ENCODE measurements around the gene MTRR.
A peak's percentile ranks its signal among the peaks of the same experiment; 100 is the strongest.

Gene MTRR

DNA sequence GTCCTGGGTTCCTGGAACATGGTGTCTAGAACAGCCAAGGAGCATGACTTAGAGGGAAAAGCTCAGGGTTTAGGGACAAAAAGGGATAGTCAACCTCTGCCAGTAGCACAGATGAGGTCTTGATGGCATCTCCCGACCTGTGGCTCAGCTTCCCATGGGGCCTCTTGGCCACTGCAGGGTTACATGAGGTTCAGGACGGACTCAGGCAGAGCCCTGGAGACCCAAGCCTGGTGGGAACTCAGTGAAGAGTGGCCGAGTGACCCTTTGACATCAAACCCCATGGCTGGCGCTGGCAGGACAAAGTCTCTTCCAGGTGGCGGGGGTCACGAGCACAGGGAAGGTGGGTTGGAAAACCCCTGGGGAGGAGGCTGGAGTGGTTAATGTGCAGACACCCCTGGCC is 57.8 kb downstream of the MTRR start:
- Histone ChIP-seq H4K20me1 (ENCODE audit: insufficient read depth, low read length) (no peaks in the 10 kb centered on the region), H3K4me2 (ENCODE audit: low read length) (no peak overlapping the region), H2AFZ (ENCODE audit: low read depth, low read length) (no peak overlapping the region), H3K36me3 (replicated peaks; ENCODE audit: low read depth, low read length) (no peaks in the 10 kb centered on the region), H3K9ac (ENCODE audit: low read length) (no peak overlapping the region), H3K9me3 (ENCODE audit: insufficient read depth, low read length) (no peaks in the 10 kb centered on the region), H3K4me3 (ENCODE audit: low read length) (no peak overlapping the region), H3K27me3 (ENCODE audit: low read depth, low read length) (no peaks in the 10 kb centered on the region), H3K79me2 (ENCODE audit: low read length) (no peaks in the 10 kb centered on the region), H3K4me1 (ENCODE audit: low read length) (no peaks in the 10 kb centered on the region), H3K27ac (ENCODE audit: low read length) (no peak overlapping the region)
- TF ChIP-seq, protein P1, sequence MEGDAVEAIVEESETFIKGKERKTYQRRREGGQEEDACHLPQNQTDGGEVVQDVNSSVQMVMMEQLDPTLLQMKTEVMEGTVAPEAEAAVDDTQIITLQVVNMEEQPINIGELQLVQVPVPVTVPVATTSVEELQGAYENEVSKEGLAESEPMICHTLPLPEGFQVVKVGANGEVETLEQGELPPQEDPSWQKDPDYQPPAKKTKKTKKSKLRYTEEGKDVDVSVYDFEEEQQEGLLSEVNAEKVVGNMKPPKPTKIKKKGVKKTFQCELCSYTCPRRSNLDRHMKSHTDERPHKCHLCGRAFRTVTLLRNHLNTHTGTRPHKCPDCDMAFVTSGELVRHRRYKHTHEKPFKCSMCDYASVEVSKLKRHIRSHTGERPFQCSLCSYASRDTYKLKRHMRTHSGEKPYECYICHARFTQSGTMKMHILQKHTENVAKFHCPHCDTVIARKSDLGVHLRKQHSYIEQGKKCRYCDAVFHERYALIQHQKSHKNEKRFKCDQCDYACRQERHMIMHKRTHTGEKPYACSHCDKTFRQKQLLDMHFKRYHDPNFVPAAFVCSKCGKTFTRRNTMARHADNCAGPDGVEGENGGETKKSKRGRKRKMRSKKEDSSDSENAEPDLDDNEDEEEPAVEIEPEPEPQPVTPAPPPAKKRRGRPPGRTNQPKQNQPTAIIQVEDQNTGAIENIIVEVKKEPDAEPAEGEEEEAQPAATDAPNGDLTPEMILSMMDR (IDR thresholded peaks at IDR 0.05; ENCODE audit: low read depth, low read length) = no peak

DNA sequence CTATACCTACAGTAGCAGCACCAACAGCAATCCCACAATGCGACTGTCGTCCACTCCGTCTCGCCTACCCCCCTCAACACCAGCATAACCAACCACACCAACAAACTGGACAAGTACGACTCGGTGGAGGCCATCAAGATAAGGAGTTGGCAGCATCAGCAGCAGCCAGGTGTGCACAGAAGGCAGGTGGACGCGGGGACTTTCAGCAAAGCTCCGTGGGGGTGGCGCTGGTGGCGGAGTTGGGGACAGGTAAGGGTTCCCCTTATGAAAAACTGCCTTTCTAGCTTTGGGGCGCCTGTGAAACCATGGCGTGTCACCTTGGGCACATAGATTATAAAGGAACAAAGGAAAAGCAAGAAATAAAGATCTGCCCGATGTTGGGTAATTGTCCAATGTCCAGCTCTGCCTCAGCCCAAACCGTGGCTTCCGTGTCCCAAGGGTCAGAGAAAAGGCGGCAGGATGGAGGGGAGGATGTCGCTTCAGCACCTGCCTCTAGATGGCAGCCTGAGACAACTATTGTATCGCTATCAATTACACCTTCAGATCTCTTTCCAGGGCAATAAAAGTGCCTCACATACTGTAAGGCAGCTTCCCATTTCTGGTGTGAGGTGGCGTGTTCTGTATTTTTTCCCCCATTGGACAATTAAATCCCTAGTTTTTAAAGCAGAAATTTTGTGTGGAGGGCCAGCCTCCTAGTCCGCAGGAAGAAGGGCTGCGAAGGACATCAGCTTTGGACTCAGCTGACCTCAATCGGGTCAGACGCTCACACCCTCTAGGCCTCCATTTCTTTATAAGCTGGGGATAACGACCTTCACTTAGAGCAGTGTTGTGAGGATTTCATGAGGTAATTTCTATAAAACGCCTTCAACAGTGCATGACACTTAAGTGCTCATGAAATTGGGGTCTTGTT is 58.8 kb downstream of the MTRR start:
- no peak for TF ChIP-seq EZH2phosphoT487 (IDR thresholded peaks at IDR 0.05; ENCODE audit: low read depth)
- TF ChIP-seq, protein P1 (IDR thresholded peaks at IDR 0.05; ENCODE audit: low read depth, low read length) = peak; percentile 66

DNA sequence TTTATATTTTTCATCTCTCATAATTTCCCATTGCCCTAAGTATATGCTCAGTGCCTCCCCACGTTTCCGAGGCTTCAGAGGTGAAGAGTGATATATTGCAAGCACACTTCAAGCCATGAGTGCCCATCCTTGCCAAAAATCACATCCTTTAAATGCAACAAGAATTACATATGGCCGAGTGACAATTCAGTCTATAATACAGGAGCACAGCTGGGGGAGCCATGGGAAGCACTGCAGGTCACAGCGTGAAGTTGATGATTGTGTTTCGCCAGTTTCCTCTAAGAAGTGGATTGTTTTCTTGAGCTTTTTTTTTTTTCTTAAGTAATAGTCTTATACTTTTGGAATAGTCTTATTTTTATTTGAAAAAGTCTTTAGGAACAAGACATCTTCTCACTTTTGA is 61.1 kb downstream of the MTRR start:
- Histone ChIP-seq H3K36me3 (replicated peaks; ENCODE audit: low read depth, low read length) (no peaks in the 10 kb centered on the region), H3K4me2 (ENCODE audit: low read length) (no peak overlapping the region), H3K27me3 (ENCODE audit: low read depth, low read length) (no peaks in the 10 kb centered on the region), H2AFZ (ENCODE audit: low read depth, low read length) (no peak overlapping the region), H3K9me3 (ENCODE audit: insufficient read depth, low read length) (no peaks in the 10 kb centered on the region), H3K4me1 (ENCODE audit: low read length) (no peaks in the 10 kb centered on the region), H3K27ac (ENCODE audit: low read length) (no peak overlapping the region), H3K79me2 (ENCODE audit: low read length) (no peaks in the 10 kb centered on the region), H3K9ac (ENCODE audit: low read length) (no peak overlapping the region), H3K4me3 (ENCODE audit: low read length) (no peak overlapping the region), H4K20me1 (ENCODE audit: insufficient read depth, low read length) (no peaks in the 10 kb centered on the region)
- no peak for TF ChIP-seq EZH2phosphoT487 (IDR thresholded peaks at IDR 0.05; ENCODE audit: low read depth)
- TF ChIP-seq, protein P1 (IDR thresholded peaks at IDR 0.05; ENCODE audit: low read depth, low read length) = no peak

More for the DNA sequence above, 58.8 kb downstream of the MTRR start:
- H3K79me2 ChIP-seq (ENCODE audit: low read length) = no peaks in the 10 kb centered on the region
- no peaks in the 10 kb centered on the region for H3K9me3 ChIP-seq (ENCODE audit: insufficient read depth, low read length)
- H3K9ac ChIP-seq (ENCODE audit: low read length) = no peak overlapping the region
- peak overlapping the region; percentile 44; the same call in 1 of the 2 replicates for H3K4me2 ChIP-seq (ENCODE audit: low read length)
- no peaks in the 10 kb centered on the region for H3K27me3 ChIP-seq (ENCODE audit: low read depth, low read length)
- no peak overlapping the region for H3K4me3 ChIP-seq (ENCODE audit: low read length)
- H3K27ac ChIP-seq (ENCODE audit: low read length) = no peak overlapping the region
- H2AFZ ChIP-seq (ENCODE audit: low read depth, low read length) = no peak overlapping the region
- no peaks in the 10 kb centered on the region for H3K36me3 ChIP-seq (replicated peaks; ENCODE audit: low read depth, low read length)
- H4K20me1 ChIP-seq (ENCODE audit: insufficient read depth, low read length) = no peaks in the 10 kb centered on the region
- H3K4me1 ChIP-seq (ENCODE audit: low read length) = no peaks in the 10 kb centered on the region

DNA sequence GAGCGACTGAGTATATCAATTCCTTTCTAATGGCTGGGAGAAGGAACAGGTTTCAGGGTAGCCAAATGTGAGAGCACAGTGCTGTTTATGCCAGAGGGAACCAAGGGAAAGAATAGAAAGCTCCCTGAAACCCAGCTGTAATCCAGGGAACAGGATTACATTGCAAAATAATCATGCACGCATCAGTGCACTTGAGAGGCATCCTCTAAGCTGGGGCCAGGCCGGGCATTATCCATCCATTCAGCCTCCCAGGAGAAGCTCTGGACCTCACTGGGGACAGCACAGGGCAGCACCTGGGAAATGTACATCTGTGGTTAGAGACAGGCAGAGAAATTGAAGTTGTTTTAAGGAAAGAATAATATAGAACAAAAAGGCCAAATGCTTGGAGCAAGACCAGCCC is 72.7 kb downstream of the MTRR start:
- no peak overlapping the region for H3K4me3 ChIP-seq (ENCODE audit: low read length)

More for the DNA sequence above, 72.7 kb downstream of the MTRR start:
- no peaks in the 10 kb centered on the region for H3K4me1 ChIP-seq (ENCODE audit: low read length)
- no peaks in the 10 kb centered on the region for H4K20me1 ChIP-seq (ENCODE audit: insufficient read depth, low read length)
- H3K27ac ChIP-seq (ENCODE audit: low read length) = no peak overlapping the region
- no peak for TF ChIP-seq EZH2phosphoT487 (IDR thresholded peaks at IDR 0.05; ENCODE audit: low read depth)
- TF ChIP-seq, protein P1 (IDR thresholded peaks at IDR 0.05; ENCODE audit: low read depth, low read length) = no peak
- no peaks in the 10 kb centered on the region for H3K79me2 ChIP-seq (ENCODE audit: low read length)
- H3K9me3 ChIP-seq (ENCODE audit: insufficient read depth, low read length) = no peaks in the 10 kb centered on the region
- no peak overlapping the region for H2AFZ ChIP-seq (ENCODE audit: low read depth, low read length)
- no peaks in the 10 kb centered on the region for H3K36me3 ChIP-seq (replicated peaks; ENCODE audit: low read depth, low read length)
- no peak overlapping the region for H3K9ac ChIP-seq (ENCODE audit: low read length)
- H3K27me3 ChIP-seq (ENCODE audit: low read depth, low read length) = no peaks in the 10 kb centered on the region
- H3K4me2 ChIP-seq (ENCODE audit: low read length) = no peak overlapping the region

All from OCI-LY3 (cell line).